Adrenal gland (tissue), 12 donors: ENCODE results near the gene NDC80. TPM values are rescaled to one million over a fixed set of nuclear protein-coding genes. Genes with fewer than 3 reads are reported as not detected.

Experiments
- DNase-seq, 7 donors: peaks; one replicate each; pipeline ENCODE4 v3.0.0-alpha.2; 2019 to 2020
- H3K27ac ChIP-seq, 5 donors: fragments of 200-600 bp; sonication (generic) in 4 of 5; 1 replicate in 3 of 5; 2 replicates in 2 of 5; pipeline versions ENCODE4 v1.5.1 to v1.8.0; 2016 to 2020; ENCODE audit warnings: mild to moderate bottlenecking in 1 of 5
- H3K27me3 ChIP-seq: fragments of 200-600 bp; 2 replicates; pipeline ENCODE4 v1.8.0; 2021
- H3K36me3 ChIP-seq, 2 donors: fragments of 200-600 bp; replicated peaks in 1 of 2; 1 replicate in 1 of 2; 2 replicates in 1 of 2; pipeline versions ENCODE4 v1.5.1 to v1.8.0; 2018 to 2022
- H3K4me1 ChIP-seq, 2 donors: fragments of 200-600 bp; replicated peaks in 1 of 2; 1 replicate in 1 of 2; 2 replicates in 1 of 2; pipeline versions ENCODE4 v1.5.1 to v1.8.0; 2018 to 2021
- H3K4me3 ChIP-seq, 4 donors: fragments of 200-600 bp; sonication (generic) in 3 of 4; one replicate each; pipeline ENCODE4 v1.5.1; 2016 to 2018
- H3K9me3 ChIP-seq, 3 donors: fragments of 200-600 bp; sonication (generic) in 1 of 3; replicated peaks in 1 of 3; 1 replicate in 2 of 3; 2 replicates in 1 of 3; pipeline versions ENCODE4 v1.5.1 to v1.8.0; 2016 to 2021
- CTCF ChIP-seq, 6 experiments: fragments of 450-650 bp in 4 of 6; fragments of 200-600 bp in 2 of 6; sonication (generic) in 1 of 6; IDR thresholded peaks; 1 replicate in 5 of 6; 2 replicates in 1 of 6; pipeline versions ENCODE4 v1.5.1 to v1.8.0; 2016 to 2021; ENCODE audit warnings: antibody characterized with exemption in 6 of 6, mild to moderate bottlenecking in 2 of 6, moderate library complexity in 1 of 6
- POLR2A ChIP-seq, 2 donors: fragments of 450-650 bp; IDR thresholded peaks; one replicate each; pipeline ENCODE4 v1.6.1; 2017; ENCODE audit warnings: antibody characterized with exemption in 2 of 2, mild to moderate bottlenecking in 2 of 2, moderate library complexity in 1 of 2
- WGBS, 4 donors: extraction: QIAGEN DNeasy Blood & Tissue Kit in 2 of 4; methylation state at CpG; one replicate each; pipeline versions ENCODE4 v1.1.5 to v1.1.7; 2013 to 2017; 5-methylcytosine and 5-hydroxymethylcytosine counted together
- intact Hi-C, 2 donors: fragments of 100-400 bp; cut with DNase I; formaldehyde crosslinking; loops; one replicate each; pipeline versions ENCODE4 v1.14.1 to v1.15.0; 2022 to 2023
- polyA plus RNA-seq, 3 donors: library from polyadenylated mRNA; stranded (reverse); fragments of 200-250 nt in 2 of 3; fragments of 350-450 nt in 1 of 3; fragmentation: Illumina TruSeq in 1 of 3; extraction: RNeasy Lipid Tissue Mini Kit (QIAGEN cat#74804) in 1 of 3; gene quantifications; one replicate each; pipeline ENCODE4 v1.2.3, GENCODE V29; 2013 to 2014
- total RNA-seq, 9 donors: library from RNA; depleted of rRNA in 4 of 9; stranded (reverse); fragments of >200 nt in 4 of 9; fragments of 120-200 nt in 1 of 9; fragmentation: NEBNext Ultra II Directional in 1 of 9; extraction: Animal tissue kit (Norgen Biotek cat#: 25700) in 1 of 9; gene quantifications; one replicate each; pipeline versions ENCODE4 v1.1.0 to v1.2.4, GENCODE V29; 2013 to 2023
- donor health status: healthy with polysubstance abuse.
- donor health status: Bipolar disorder and iron deficiency.
- donor health status: DM: yes; HTN: yes; CAD: no.
- donor health status: DM: no; HTN: no; CAD: no.
- donor health status: DM: no; HTN: no; CAD: no.
- donor health status: DM: yes; HTN: yes; CAD: no.

NDC80 gene
- total and polyA plus RNA-seq, 12 donors, result 0.35 to 15.4 (median 0.84) TPM; not detected in 1

DNA sequence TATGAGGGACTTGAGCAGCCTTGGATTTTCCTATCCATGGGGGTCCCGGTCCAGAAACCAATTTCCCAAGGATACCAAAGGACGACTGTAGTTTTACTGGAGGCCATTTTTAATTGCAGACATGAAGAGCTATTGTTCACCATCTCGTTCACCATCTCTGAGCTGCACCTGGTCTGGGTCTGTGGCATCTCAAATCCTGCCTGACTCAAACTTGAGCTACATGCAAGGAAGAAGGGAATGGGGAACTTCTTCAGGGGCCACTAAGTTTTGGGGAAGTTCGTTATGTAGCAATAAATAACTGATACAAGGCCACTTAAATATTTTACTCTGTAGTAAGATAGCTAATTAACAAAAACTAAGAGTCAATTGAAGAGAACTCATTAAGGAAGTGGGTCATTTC lies 82.1 kb downstream of the NDC80 start:
- WGBS, 4 donors, result 69 to 80% (median 79%) methylated on average over 4 of the region's 4 CpGs
- Histone ChIP-seq H3K4me1 (peaks cover 12 to 23% of the 10 kb centered on the region in 2 donors), H3K27ac (no peak overlapping the region), H3K4me3 (no peak overlapping the region), H3K27me3 (no peaks in the 10 kb centered on the region), H3K9me3 (no peaks in the 10 kb centered on the region), H3K36me3 (no peaks in the 10 kb centered on the region)
- TF ChIP-seq POLR2A (IDR thresholded peaks at IDR 0.05) (no peak), CTCF (IDR thresholded peaks at IDR 0.05) (no peak)
- no peak for DNase-seq
- intact Hi-C loops, result loop anchor here in 1 of 2 donors (10.0 kb wide), 1 partner anchor 79 kb away; the partner anchor contains the start of genes METTL4 and NDC80

GRCh38 chr18:2654169-2654927 lies 83.0 kb downstream of the NDC80 start:
- no peaks in the 10 kb centered on the region for H3K9me3 ChIP-seq
- H3K27ac ChIP-seq, result peak overlapping the region in 3 of 5 donors; percentile 96 to 98 (median 96)
- H3K4me1 ChIP-seq, result peaks cover 16 to 30% of the 10 kb centered on the region in 2 donors
- H3K36me3 ChIP-seq, result no peaks in the 10 kb centered on the region
- WGBS, 4 donors, result 53 to 57% (median 55%) methylated on average over 13 of the region's 13 CpGs
- no peak for DNase-seq
- no peak for TF ChIP-seq POLR2A (IDR thresholded peaks at IDR 0.05)
- intact Hi-C loops, result loop anchor here in 1 of 2 donors (10.0 kb wide), 1 partner anchor 80 kb away; the partner anchor contains the start of genes METTL4 and NDC80
- no peaks in the 10 kb centered on the region for H3K27me3 ChIP-seq
- peak overlapping the region in 2 of 4 donors; percentile 87 to 94 for H3K4me3 ChIP-seq

DNA sequence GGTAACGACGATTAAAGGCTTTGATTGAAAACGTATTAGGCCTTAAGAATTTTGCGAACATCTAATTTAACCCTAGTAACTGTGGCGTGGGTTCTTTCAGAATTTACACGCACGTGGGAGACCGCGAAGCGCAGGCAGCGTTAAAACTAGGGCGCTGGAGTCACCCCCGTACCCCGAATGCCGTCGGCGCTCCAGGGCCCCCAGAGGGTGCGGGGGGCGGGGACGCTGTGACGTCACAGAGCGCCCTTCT lies 83.5 kb downstream of the NDC80 start:
- no peak for TF ChIP-seq POLR2A (IDR thresholded peaks at IDR 0.05)
- TF ChIP-seq CTCF (IDR thresholded peaks at IDR 0.05), result no peak
- Histone ChIP-seq H3K27ac (peak overlapping the region; percentile 94 to 98 (median 96)), H3K4me1 (peaks cover 17 to 35% of the 10 kb centered on the region in 2 donors), H3K27me3 (no peaks in the 10 kb centered on the region), H3K4me3 (peak overlapping the region; percentile 21 to 94 (median 59)), H3K36me3 (no peaks in the 10 kb centered on the region), H3K9me3 (no peaks in the 10 kb centered on the region)
- peak in 1 of 7 donors; percentile 66 for DNase-seq
- 0 to 3% (median 1%) methylated on average over 11 to 22 of the region's 22 CpGs for WGBS, 4 donors
- intact Hi-C loops, result loop anchor here in 1 of 2 donors (10.0 kb wide), 1 partner anchor 80 kb away; the partner anchor contains the start of genes METTL4 and NDC80

DNA sequence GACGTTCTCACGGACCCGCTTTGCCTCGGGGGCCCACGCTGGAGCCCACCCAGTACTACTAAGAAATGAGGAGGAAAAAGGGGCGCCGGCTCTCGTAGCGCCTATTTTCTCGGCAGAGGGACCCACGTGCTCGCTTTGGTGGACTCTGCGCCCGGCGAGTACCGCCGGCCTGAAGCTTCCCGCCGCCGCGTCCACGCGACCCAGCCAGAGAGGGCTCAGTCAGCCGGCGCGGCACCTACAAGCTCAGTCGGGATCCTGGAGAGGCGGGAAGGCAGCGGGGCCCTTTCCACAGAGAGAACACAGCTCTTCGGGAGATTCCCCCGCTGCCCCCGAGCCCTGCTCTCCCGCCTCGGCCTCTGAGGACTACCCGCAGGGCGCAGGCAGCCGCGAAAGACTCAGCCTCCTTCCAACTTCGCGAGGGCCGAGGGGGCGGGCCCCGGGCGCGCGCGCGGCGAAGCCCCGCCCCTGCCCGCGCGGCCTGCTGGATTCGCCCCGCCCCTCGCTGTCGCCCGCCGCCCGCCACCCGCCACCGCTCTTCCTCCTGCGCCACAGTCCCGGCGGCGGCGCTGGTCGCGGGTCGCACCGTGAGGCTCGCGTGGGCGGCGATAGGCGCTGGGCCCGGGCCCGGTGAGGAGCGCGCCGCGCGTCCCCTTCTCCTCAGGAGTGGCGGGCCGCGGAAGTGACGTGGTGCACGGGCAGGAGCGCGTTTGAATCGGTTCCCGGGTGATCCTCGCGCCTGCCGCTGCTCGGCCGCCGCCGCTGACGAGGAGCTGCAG lies 84.0 kb downstream of the NDC80 start, which contains the start of gene SMCHD1:
SMCHD1 (plus strand) TSS at position 549 of the 776 bp plus-strand sequence. CDS start 350 bp downstream, outside the sequence.
- DNase-seq, result peak; percentile 86 to 91 (median 89)

More for the DNA sequence above, 84.0 kb downstream of the NDC80 start, which contains the start of gene SMCHD1:
- no peaks in the 10 kb centered on the region for H3K36me3 ChIP-seq
- H3K4me1 ChIP-seq, result peaks cover 17 to 40% of the 10 kb centered on the region in 2 donors
- no peaks in the 10 kb centered on the region for H3K27me3 ChIP-seq
- H3K4me3 ChIP-seq, result peak within 1 kb of the TSS; percentile 67 to 99 (median 90)
- intact Hi-C loops, result loop anchor here in 1 of 2 donors (10.0 kb wide), 1 partner anchor 81 kb away; the partner anchor contains the start of genes METTL4 and NDC80
- TF ChIP-seq CTCF (IDR thresholded peaks at IDR 0.05), result no peak
- peak; percentile 87 to 92 for TF ChIP-seq POLR2A (IDR thresholded peaks at IDR 0.05)
- WGBS, 4 donors, result 0 to 1% (median 0%) methylated on average over 12 to 100 of the region's 100 CpGs
- H3K9me3 ChIP-seq, result no peaks in the 10 kb centered on the region
- peak within 1 kb of the TSS; percentile 94 to 98 (median 96) for H3K27ac ChIP-seq
